DOHH2 (cell line): Measurements from ENCODE around the gene MED13L.

Source experiments
- H3F3A ChIP-seq: fragments of 200-600 bp; sonication (generic), shearing (Covaris generic); 2 replicates; pipeline ENCODE4 v1.6.0; 2016; ENCODE audit warnings: antibody characterized with exemption, mild to moderate bottlenecking; ENCODE audit not compliant: control insufficient read depth, insufficient read depth
- H3K27ac ChIP-seq: fragments of 200-600 bp; sonication (generic); 2 replicates; pipeline ENCODE4 v1.5.1; 2014; ENCODE audit warnings: low read depth, mild to moderate bottlenecking, low read length, moderate library complexity
- H3K27me3 ChIP-seq: fragments of 200-600 bp; sonication (generic); 2 replicates; pipeline ENCODE4 v1.6.1; 2014; ENCODE audit warnings: mild to moderate bottlenecking, low read length, mixed read lengths; ENCODE audit not compliant: control insufficient read depth
- H3K36me3 ChIP-seq: fragments of 200-600 bp; sonication (generic); 2 replicates; pipeline ENCODE4 v1.6.1; 2014; ENCODE audit warnings: mild to moderate bottlenecking, low read length, moderate library complexity, mixed read lengths; ENCODE audit not compliant: control insufficient read depth
- H3K4me1 ChIP-seq: fragments of 200-600 bp; sonication (generic); 2 replicates; pipeline ENCODE4 v1.6.1; 2014; ENCODE audit warnings: mild to moderate bottlenecking, low read length, mixed read lengths; ENCODE audit not compliant: control insufficient read depth
- H3K4me2 ChIP-seq: fragments of 200-600 bp; sonication (generic); 2 replicates; pipeline ENCODE4 v1.6.0; 2014; ENCODE audit warnings: mild to moderate bottlenecking, low read length, moderate library complexity
- H3K4me3 ChIP-seq: fragments of 200-600 bp; sonication (generic); 2 replicates; pipeline ENCODE4 v1.5.1; 2014; ENCODE audit warnings: mild to moderate bottlenecking, low read length, mixed read lengths
- H3K79me2 ChIP-seq: fragments of 200-600 bp; sonication (generic); 2 replicates; pipeline ENCODE4 v1.6.1; 2014; ENCODE audit warnings: mild to moderate bottlenecking, low read length, mixed read lengths; ENCODE audit not compliant: control insufficient read depth
- H3K9me2 ChIP-seq: fragments of 200-600 bp; sonication (generic); replicated peaks from 2 replicates; pipeline ENCODE4 v1.6.1; 2014; ENCODE audit warnings: mild to moderate bottlenecking, low read length, mixed read lengths; ENCODE audit not compliant: control insufficient read depth
- H3K9me3 ChIP-seq: fragments of 200-600 bp; sonication (generic); 2 replicates; pipeline ENCODE4 v1.6.1; 2014; ENCODE audit warnings: antibody characterized with exemption, low read length, mixed read lengths; ENCODE audit not compliant: control insufficient read depth, insufficient read depth
- H4K20me1 ChIP-seq: fragments of 200-600 bp; sonication (generic); 2 replicates; pipeline ENCODE4 v1.6.0; 2014; ENCODE audit warnings: low read depth, mild to moderate bottlenecking, antibody characterized with exemption, low read length, moderate library complexity; ENCODE audit not compliant: control insufficient read depth, insufficient read depth
- EZH2phosphoT487 ChIP-seq: fragments of 200-600 bp; sonication (generic); IDR thresholded peaks from 2 replicates; pipeline ENCODE4 v1.6.1; 2017; ENCODE audit warnings: borderline replicate concordance, mild to moderate bottlenecking, antibody characterized with exemption, low read length, moderate library complexity, mixed read lengths
- TF ChIP-seq, protein P1 (sequence below): fragments of 200-600 bp; sonication (generic); IDR thresholded peaks from one replicate; pipeline ENCODE4 v1.5.1; 2014; ENCODE audit warnings: antibody characterized with exemption, mild to moderate bottlenecking, low read depth, low read length; ENCODE audit not compliant: poor library complexity, severe bottlenecking

Gene MED13L

DNA sequence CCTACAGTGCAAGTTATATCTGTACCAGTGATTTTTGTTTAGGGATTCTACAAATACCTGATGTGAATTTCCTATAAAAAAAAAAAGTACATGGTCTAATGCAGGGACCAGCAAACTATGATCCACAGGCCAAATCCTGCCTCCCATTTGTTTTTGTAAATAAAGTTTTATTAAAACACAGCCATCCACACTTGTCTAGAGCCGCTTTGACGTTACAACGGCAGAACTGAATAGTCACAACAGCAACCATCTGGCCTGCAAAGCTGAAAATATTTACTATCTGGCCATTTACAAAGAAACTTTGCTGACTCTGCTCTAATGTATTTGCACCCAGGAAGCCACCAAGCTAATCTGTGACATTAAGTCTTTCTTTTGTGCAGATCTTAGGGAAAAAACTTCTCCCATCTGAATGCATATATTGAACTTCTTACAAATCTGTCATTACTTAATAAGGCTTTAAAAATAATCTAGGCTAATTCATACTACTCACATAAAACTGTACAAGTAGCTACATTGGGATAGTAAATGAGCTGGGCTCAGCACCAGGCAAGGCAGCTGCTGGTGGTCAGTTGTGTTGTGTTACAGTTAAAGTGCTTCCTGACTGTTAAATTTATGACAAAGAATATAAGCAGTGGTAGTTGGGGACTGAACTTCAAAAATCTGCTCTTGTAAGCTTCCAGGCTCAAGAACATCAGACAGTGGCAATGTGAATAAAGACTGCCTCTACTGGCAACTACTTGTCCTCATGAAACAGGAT, 303.3 kb downstream of the MED13L start:
- H3K4me1 ChIP-seq: no peaks in the 10 kb centered on the region
- no peaks in the 10 kb centered on the region for H3F3A ChIP-seq
- no peak overlapping the region for H3K27ac ChIP-seq
- no peak overlapping the region for H3K4me3 ChIP-seq
- no peak overlapping the region for H3K4me2 ChIP-seq
- H4K20me1 ChIP-seq: no peaks in the 10 kb centered on the region
- H3K27me3 ChIP-seq: no peaks in the 10 kb centered on the region
- H3K36me3 ChIP-seq: peaks cover 22% of the 10 kb centered on the region
- no peak for TF ChIP-seq EZH2phosphoT487
- TF ChIP-seq, protein P1, sequence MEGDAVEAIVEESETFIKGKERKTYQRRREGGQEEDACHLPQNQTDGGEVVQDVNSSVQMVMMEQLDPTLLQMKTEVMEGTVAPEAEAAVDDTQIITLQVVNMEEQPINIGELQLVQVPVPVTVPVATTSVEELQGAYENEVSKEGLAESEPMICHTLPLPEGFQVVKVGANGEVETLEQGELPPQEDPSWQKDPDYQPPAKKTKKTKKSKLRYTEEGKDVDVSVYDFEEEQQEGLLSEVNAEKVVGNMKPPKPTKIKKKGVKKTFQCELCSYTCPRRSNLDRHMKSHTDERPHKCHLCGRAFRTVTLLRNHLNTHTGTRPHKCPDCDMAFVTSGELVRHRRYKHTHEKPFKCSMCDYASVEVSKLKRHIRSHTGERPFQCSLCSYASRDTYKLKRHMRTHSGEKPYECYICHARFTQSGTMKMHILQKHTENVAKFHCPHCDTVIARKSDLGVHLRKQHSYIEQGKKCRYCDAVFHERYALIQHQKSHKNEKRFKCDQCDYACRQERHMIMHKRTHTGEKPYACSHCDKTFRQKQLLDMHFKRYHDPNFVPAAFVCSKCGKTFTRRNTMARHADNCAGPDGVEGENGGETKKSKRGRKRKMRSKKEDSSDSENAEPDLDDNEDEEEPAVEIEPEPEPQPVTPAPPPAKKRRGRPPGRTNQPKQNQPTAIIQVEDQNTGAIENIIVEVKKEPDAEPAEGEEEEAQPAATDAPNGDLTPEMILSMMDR: no peak
- no peaks in the 10 kb centered on the region for H3K9me2 ChIP-seq
- H3K9me3 ChIP-seq: no peaks in the 10 kb centered on the region
- H3K79me2 ChIP-seq: no peaks in the 10 kb centered on the region

DNA sequence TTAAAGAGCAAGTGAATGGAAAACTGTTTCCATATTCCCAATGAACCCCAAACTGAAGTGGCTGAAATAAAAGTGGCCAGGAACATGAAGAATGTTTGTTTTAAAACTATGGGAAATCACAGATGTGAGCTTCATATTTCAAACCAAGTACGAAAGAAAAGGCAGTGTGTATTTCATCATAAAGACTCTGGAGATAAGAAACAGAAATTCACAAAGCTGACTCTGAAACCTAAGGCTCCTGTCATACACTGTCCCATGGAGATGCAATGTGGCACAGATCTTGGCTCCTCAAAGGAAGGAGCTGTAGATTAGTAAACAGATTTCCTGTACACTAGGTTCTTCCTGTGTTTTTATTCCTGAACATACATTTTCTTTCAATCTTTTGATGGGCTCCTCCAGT, 304.4 kb downstream of the MED13L start:
- TF ChIP-seq, protein P1: no peak
- no peak for TF ChIP-seq EZH2phosphoT487
- H3K36me3 ChIP-seq: peaks cover 27% of the 10 kb centered on the region

DNA sequence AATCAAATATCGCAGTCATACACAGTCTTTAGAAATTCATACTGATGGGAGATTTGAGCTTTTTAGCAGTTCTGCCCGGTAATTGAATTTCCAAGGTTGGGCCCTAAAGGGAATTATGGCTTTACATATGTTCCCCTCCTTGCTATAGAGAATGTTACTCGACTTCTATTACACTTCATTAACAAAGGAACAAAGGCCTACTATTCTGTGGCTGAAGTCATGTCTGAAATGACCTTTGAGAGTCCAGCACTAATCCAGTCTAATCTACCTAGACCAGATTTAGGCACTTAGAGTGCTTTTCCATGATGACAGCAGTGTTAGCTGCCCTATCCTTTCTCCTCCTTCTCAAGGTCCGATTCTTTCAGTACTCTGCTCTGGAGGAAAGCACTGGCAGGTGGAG, 305.3 kb downstream of the MED13L start:
- TF ChIP-seq EZH2phosphoT487: no peak
- TF ChIP-seq, protein P1: no peak
- Histone ChIP-seq H4K20me1 (no peaks in the 10 kb centered on the region), H3K4me2 (no peak overlapping the region), H3K9me2 (no peaks in the 10 kb centered on the region), H3K9me3 (no peaks in the 10 kb centered on the region), H3K27ac (no peak overlapping the region), H3F3A (no peaks in the 10 kb centered on the region), H3K79me2 (no peaks in the 10 kb centered on the region), H3K36me3 (peaks cover 27% of the 10 kb centered on the region), H3K27me3 (no peaks in the 10 kb centered on the region), H3K4me3 (no peak overlapping the region), H3K4me1 (no peaks in the 10 kb centered on the region)

More for the DNA sequence above, 304.4 kb downstream of the MED13L start:
- H3K4me3 ChIP-seq: no peak overlapping the region
- no peaks in the 10 kb centered on the region for H3K4me1 ChIP-seq
- no peaks in the 10 kb centered on the region for H3K9me2 ChIP-seq
- no peak overlapping the region for H3K27ac ChIP-seq
- H3K4me2 ChIP-seq: no peak overlapping the region
- H4K20me1 ChIP-seq: no peaks in the 10 kb centered on the region
- no peaks in the 10 kb centered on the region for H3K27me3 ChIP-seq
- no peaks in the 10 kb centered on the region for H3K79me2 ChIP-seq
- H3K9me3 ChIP-seq: no peaks in the 10 kb centered on the region
- no peaks in the 10 kb centered on the region for H3F3A ChIP-seq
